ENCODE data around the gene DCC. TPM values are rescaled to one million over a fixed set of nuclear protein-coding genes. Genes with fewer than 3 reads are reported as not detected.
"Not testable (repeated sequence)": the region's sequence is repeated elsewhere in the genome, so short reads cannot be mapped to it uniquely, and the experiment has no call there.

The DCC gene
- total and polyA plus RNA-seq, 5 donors = 0.02 to 0.28 (median 0.17) TPM; not detected in 2

- DNase-seq (no peak), ATAC-seq (no peak)
- intact Hi-C loops (cut with DNase I) = no loop called here
- Histone ChIP-seq H3K9me3 (ENCODE audit: control insufficient read depth, low read length) (no peaks in the 10 kb centered on the region), H3K4me1 (ENCODE audit: control insufficient read depth, insufficient read depth, low read length) (no peaks in the 10 kb centered on the region), H3K27ac (ENCODE audit: low read length) (no peak overlapping the region), H3K4me3 (ENCODE audit: low read length) (no peak overlapping the region), H3K27me3 (ENCODE audit: control insufficient read depth, insufficient read depth) (no peaks in the 10 kb centered on the region)
- WGBS = 86% methylated on average over 3 of the region's 3 CpGs
These were observed 8.2 kb downstream of the DCC start for GRCh38 chr18:52348209-52348608.

DNA sequence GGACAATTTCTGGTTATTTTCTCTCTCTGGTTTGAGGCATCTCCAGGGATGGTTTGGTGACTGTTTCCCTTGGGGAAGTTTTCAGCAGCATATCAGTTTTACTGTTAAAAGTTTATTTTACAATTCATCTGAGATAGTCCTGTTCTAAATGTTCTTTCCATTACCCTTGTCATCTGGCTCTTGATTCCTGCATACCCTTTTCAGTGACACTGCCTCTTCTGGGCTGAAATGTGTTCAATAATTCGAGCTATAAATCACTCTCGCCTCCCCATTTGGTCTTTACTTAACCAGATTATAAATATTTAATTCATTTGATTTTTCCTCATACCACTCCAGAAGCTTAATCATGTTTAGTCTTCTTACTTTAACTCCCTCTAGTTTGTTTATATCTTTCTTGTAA is 9.5 kb downstream of the DCC start:
- Histone ChIP-seq H3K27ac (ENCODE audit: low read length) (no peak overlapping the region), H3K4me3 (ENCODE audit: low read length) (no peak overlapping the region), H3K27me3 (ENCODE audit: control insufficient read depth, insufficient read depth) (no peaks in the 10 kb centered on the region), H3K9me3 (ENCODE audit: control insufficient read depth, low read length) (no peaks in the 10 kb centered on the region), H3K4me1 (ENCODE audit: control insufficient read depth, insufficient read depth, low read length) (no peaks in the 10 kb centered on the region)
- intact Hi-C loops (cut with DNase I) = no loop called here
- 55% methylated on average over 2 of the region's 2 CpGs for WGBS
- ATAC-seq = no peak
- no peak for DNase-seq

GRCh38 chr18:52352920-52353319 is 12.9 kb downstream of the DCC start:
- Histone ChIP-seq H3K4me1 (ENCODE audit: control insufficient read depth, insufficient read depth, low read length) (no peaks in the 10 kb centered on the region), H3K27ac (ENCODE audit: low read length) (no peak overlapping the region), H3K9me3 (ENCODE audit: control insufficient read depth, low read length) (no peaks in the 10 kb centered on the region), H3K4me3 (ENCODE audit: low read length) (no peak overlapping the region), H3K27me3 (ENCODE audit: control insufficient read depth, insufficient read depth) (no peaks in the 10 kb centered on the region)
- ATAC-seq (no peak), DNase-seq (no peak)
- intact Hi-C loops (cut with DNase I) = no loop called here
- 86% methylated on average over 3 of the region's 3 CpGs for WGBS

GRCh38 chr18:52353589-52353988 is 13.6 kb downstream of the DCC start:
- Histone ChIP-seq H3K4me3 (ENCODE audit: low read length) (no peak overlapping the region), H3K4me1 (ENCODE audit: control insufficient read depth, insufficient read depth, low read length) (no peaks in the 10 kb centered on the region), H3K27ac (ENCODE audit: low read length) (no peak overlapping the region), H3K27me3 (ENCODE audit: control insufficient read depth, insufficient read depth) (no peaks in the 10 kb centered on the region), H3K9me3 (ENCODE audit: control insufficient read depth, low read length) (no peaks in the 10 kb centered on the region)
- DNase-seq (no peak), ATAC-seq (peak in 1 of 2 donors; percentile 36)
- intact Hi-C loops (cut with DNase I) = no loop called here
- WGBS = 54% methylated on average over 4 of the region's 4 CpGs

DNA sequence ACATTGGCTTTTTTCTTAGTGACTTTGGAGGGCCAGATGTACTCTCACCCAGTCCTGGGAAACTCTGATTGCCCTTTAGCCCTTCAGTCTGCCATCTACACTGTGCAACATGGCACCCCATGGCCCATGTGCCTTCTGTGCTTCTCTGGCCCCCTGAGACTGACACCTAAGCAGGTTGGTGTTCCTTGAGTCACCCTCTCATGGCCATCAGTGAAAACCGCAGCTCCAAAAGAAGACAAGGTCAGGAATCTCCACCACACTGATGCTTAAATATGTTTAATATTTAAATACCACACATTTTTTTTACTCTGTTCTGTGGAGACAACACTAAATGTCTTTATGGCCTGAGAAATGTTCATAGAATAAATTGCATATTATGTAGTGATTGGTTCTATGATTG is 23.9 kb downstream of the DCC start:
- intact Hi-C loops (cut with DNase I) = no loop called here
- 88% methylated on average over 1 of the region's 1 CpG for WGBS
- no peaks in the 10 kb centered on the region for H3K27me3 ChIP-seq (ENCODE audit: control insufficient read depth, insufficient read depth)
- ATAC-seq = no peak
- H3K4me3 ChIP-seq (ENCODE audit: low read length) = no peak overlapping the region
- no peak for DNase-seq
- no peaks in the 10 kb centered on the region for H3K4me1 ChIP-seq (ENCODE audit: control insufficient read depth, insufficient read depth, low read length)
- H3K9me3 ChIP-seq (ENCODE audit: control insufficient read depth, low read length) = no peaks in the 10 kb centered on the region
- H3K27ac ChIP-seq (ENCODE audit: low read length) = no peak overlapping the region

- H3K9me3 ChIP-seq (ENCODE audit: control insufficient read depth, low read length); DNase-seq; ATAC-seq; H3K4me3 ChIP-seq (ENCODE audit: low read length); intact Hi-C loops (cut with DNase I); H3K4me1 ChIP-seq (ENCODE audit: control insufficient read depth, insufficient read depth, low read length); H3K27me3 ChIP-seq (ENCODE audit: control insufficient read depth, insufficient read depth); H3K27ac ChIP-seq (ENCODE audit: low read length): not testable (repeated sequence)
- WGBS = 93% methylated on average over 27 of the region's 27 CpGs
These were observed 26.9 kb downstream of the DCC start for GRCh38 chr18:52366851-52367250.

DNA sequence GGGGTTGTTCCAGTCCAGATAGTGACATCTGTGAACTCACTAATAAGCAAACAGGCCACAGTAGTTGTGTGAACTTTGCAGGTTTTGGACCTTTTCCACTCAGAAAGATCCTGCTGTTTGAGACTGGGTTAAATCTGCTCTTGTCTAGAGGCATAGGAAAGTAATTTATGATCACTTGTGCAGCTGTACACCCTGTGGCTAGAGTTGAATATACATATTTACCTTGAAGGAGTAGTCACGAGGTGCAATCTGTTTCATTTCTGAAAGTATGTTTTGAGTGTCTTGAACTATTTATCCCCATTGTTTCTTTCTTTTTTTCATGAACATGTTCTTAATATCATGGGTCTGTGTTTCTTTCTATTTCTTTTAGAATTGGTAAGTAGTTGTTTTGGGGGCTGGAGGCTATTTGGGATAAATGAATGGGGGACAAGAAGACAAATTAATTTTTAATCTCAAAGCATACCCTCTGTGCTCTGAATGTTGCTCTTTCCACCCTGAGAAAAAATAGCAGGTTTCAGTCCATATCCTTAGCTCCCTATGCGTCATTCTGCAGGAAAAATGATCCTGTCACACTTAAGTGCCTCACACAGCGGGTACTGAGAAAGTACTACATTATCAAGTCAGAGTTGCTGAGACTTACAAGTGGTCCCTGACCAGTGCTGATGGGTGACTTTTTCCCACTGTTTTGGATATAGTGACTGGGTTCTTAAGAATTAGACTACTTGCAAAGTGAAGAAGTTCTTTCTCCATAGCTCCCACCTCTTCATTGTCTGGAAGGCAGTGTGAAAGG is 28.2 kb downstream of the DCC start:
- H3K27me3 ChIP-seq (ENCODE audit: control insufficient read depth, insufficient read depth) = no peaks in the 10 kb centered on the region
- DNase-seq (no peak), ATAC-seq (no peak)
- H3K4me1 ChIP-seq (ENCODE audit: control insufficient read depth, insufficient read depth, low read length) = no peaks in the 10 kb centered on the region
- no peaks in the 10 kb centered on the region for H3K9me3 ChIP-seq (ENCODE audit: control insufficient read depth, low read length)
- intact Hi-C loops (cut with DNase I) = no loop called here
- no peak overlapping the region for H3K4me3 ChIP-seq (ENCODE audit: low read length)
- no peak overlapping the region for H3K27ac ChIP-seq (ENCODE audit: low read length)
- WGBS = 64% methylated on average over 3 of the region's 3 CpGs

- DNase-seq (no peak), ATAC-seq (no peak)
- 84% methylated on average over 2 of the region's 2 CpGs for WGBS
- no peaks in the 10 kb centered on the region for H3K9me3 ChIP-seq (ENCODE audit: control insufficient read depth, low read length)
- no peaks in the 10 kb centered on the region for H3K27me3 ChIP-seq (ENCODE audit: control insufficient read depth, insufficient read depth)
- no peak overlapping the region for H3K27ac ChIP-seq (ENCODE audit: low read length)
- no peaks in the 10 kb centered on the region for H3K4me1 ChIP-seq (ENCODE audit: control insufficient read depth, insufficient read depth, low read length)
- no peak overlapping the region for H3K4me3 ChIP-seq (ENCODE audit: low read length)
- intact Hi-C loops (cut with DNase I) = no loop called here
These were observed 30.8 kb downstream of the DCC start for GRCh38 chr18:52370841-52371240.

GRCh38 chr18:52376104-52376503 is 36.1 kb downstream of the DCC start:
- intact Hi-C loops (cut with DNase I) = no loop called here

DNA sequence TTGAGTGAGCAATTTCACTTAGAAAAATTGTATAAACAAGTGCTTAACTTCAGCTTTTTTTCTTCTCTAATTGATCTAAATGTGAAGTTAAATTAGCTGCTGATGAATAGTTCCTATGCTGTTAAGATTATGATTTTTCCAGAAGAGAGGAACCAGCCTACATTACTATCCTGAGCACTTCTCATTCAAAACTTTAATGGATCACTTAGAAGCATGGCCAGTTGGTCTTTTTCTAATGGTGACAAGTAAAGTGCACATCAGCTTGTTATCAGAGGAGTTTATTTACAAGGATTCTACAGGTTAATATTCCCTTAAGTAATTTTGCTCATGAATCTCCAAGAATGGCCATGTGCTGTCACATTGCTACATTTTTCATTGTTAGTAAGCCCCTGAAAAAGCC is 37.1 kb downstream of the DCC start:
- no peak for ATAC-seq
- intact Hi-C loops (cut with DNase I) = no loop called here
- Histone ChIP-seq H3K27ac (ENCODE audit: low read length) (no peak overlapping the region), H3K4me3 (ENCODE audit: low read length) (no peak overlapping the region), H3K27me3 (ENCODE audit: control insufficient read depth, insufficient read depth) (no peaks in the 10 kb centered on the region), H3K4me1 (ENCODE audit: control insufficient read depth, insufficient read depth, low read length) (no peaks in the 10 kb centered on the region), H3K9me3 (ENCODE audit: control insufficient read depth, low read length) (no peaks in the 10 kb centered on the region)
- no peak for DNase-seq

More at GRCh38 chr18:52376104-52376503, 36.1 kb downstream of the DCC start:
- Histone ChIP-seq H3K4me3 (ENCODE audit: low read length) (no peak overlapping the region), H3K27me3 (ENCODE audit: control insufficient read depth, insufficient read depth) (no peaks in the 10 kb centered on the region), H3K27ac (ENCODE audit: low read length) (no peak overlapping the region), H3K9me3 (ENCODE audit: control insufficient read depth, low read length) (no peaks in the 10 kb centered on the region), H3K4me1 (ENCODE audit: control insufficient read depth, insufficient read depth, low read length) (no peaks in the 10 kb centered on the region)
- no peak for ATAC-seq
- DNase-seq = no peak
- WGBS = 36% methylated on average over 1 of the region's 1 CpG

GRCh38 chr18:52386306-52386705 is 46.3 kb downstream of the DCC start:
- no peak for ATAC-seq
- Histone ChIP-seq H3K27ac (ENCODE audit: low read length) (no peak overlapping the region), H3K4me3 (ENCODE audit: low read length) (no peak overlapping the region), H3K4me1 (ENCODE audit: control insufficient read depth, insufficient read depth, low read length) (no peaks in the 10 kb centered on the region), H3K9me3 (ENCODE audit: control insufficient read depth, low read length) (no peaks in the 10 kb centered on the region), H3K27me3 (ENCODE audit: control insufficient read depth, insufficient read depth) (no peaks in the 10 kb centered on the region)
- intact Hi-C loops (cut with DNase I) = no loop called here
- no peak for DNase-seq

DNA sequence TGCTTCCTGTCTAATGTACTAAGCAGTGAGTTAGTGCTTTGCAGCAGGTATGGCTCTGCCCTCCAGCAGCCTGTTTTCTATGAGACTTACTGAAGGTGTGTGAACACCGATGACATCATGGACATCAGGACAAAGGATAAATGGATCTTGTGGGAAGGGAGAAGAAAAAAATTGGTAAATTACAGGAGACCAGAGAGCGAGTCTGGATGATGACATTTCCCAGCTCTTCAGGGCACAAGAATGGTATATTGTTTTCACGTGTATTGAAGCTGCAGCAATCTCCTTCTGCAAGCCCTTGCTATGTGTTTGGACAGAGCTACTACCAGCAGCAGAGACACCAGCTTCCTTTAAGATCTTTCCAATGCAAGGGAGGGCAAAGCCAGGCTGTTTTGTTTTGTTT is 47.2 kb downstream of the DCC start:
- DNase-seq (no peak), ATAC-seq (no peak)
- Histone ChIP-seq H3K4me1 (ENCODE audit: control insufficient read depth, insufficient read depth, low read length) (no peaks in the 10 kb centered on the region), H3K27ac (ENCODE audit: low read length) (no peak overlapping the region), H3K27me3 (ENCODE audit: control insufficient read depth, insufficient read depth) (no peaks in the 10 kb centered on the region), H3K9me3 (ENCODE audit: control insufficient read depth, low read length) (no peaks in the 10 kb centered on the region), H3K4me3 (ENCODE audit: low read length) (no peak overlapping the region)
- WGBS = 75% methylated on average over 3 of the region's 3 CpGs
- intact Hi-C loops (cut with DNase I) = no loop called here

Measured in right cardiac atrium (tissue), 5 donors.